H1 (cell line): Measurements from ENCODE around the gene NR3C2. TPM values are rescaled to one million over a fixed set of nuclear protein-coding genes. Genes with fewer than 3 reads are reported as not detected.

Experiments
- CTCF ChIA-PET: fragments of 300-600 bp; sonication (Branson Sonifier 250); formaldehyde crosslinking; loops from one replicate; lab custom pipeline; 2021; ENCODE audit not compliant: partially characterized antibody; lab: Charles Lee
- POLR2A ChIA-PET: fragments of 300-600 bp; sonication (Branson Sonifier 250); formaldehyde crosslinking; loops from one replicate; lab custom pipeline; 2021; ENCODE audit warnings: inconsistent platforms; ENCODE audit not compliant: partially characterized antibody; lab: Charles Lee
- DNase-seq, 2 experiments: peaks; one replicate each; pipeline versions ENCODE4 v3.0.0 to v3.0.0-alpha.2; 2010 to 2022; ENCODE audit warnings: low spot score in 2 of 2, low read depth in 1 of 2, mixed read lengths in 1 of 2
- FAIRE-seq: peaks from 2 replicates; lab custom pipeline; 2011; peaks lifted over from hg19 to GRCh38; lab: Jason Lieb, UNC
- H2AFZ ChIP-seq: 2 replicates; pipeline ENCODE4 v1.8.1; 2012; ENCODE audit warnings: low read length, inconsistent platforms
- H2AK5ac ChIP-seq: 2 replicates; pipeline ENCODE4 v1.6.1; 2013; ENCODE audit warnings: low read depth, low read length
- H2BK120ac ChIP-seq: replicated peaks from 2 replicates; pipeline ENCODE3; 2013; ENCODE audit warnings: low read depth, low read length, inconsistent platforms
- H2BK12ac ChIP-seq: 2 replicates; pipeline ENCODE4 v1.6.1; 2013; ENCODE audit warnings: low read depth, low read length
- H2BK15ac ChIP-seq: 2 replicates; pipeline ENCODE4 v1.6.1; 2013; ENCODE audit warnings: low read length
- H2BK20ac ChIP-seq: 2 replicates; pipeline ENCODE4 v1.6.1; 2013; ENCODE audit warnings: low read length
- H2BK5ac ChIP-seq: 2 replicates; pipeline ENCODE4 v1.6.1; 2013; ENCODE audit warnings: low read depth, low read length
- H3K14ac ChIP-seq: 2 replicates; pipeline ENCODE4 v1.6.1; 2013; ENCODE audit warnings: inconsistent platforms; ENCODE audit not compliant: insufficient read length
- H3K18ac ChIP-seq: 2 replicates; pipeline ENCODE4 v1.6.1; 2013; ENCODE audit warnings: low read length; ENCODE audit errors: extremely low read depth
- H3K23ac ChIP-seq: 2 replicates; pipeline ENCODE4 v1.6.1; 2013; ENCODE audit warnings: inconsistent platforms; ENCODE audit not compliant: insufficient read length
- H3K23me2 ChIP-seq: 2 replicates; pipeline ENCODE4 v1.6.1; 2013; ENCODE audit warnings: low read depth, low read length
- H3K27ac ChIP-seq: 2 replicates; pipeline ENCODE4 v1.6.1; 2011; ENCODE audit warnings: low read depth, low read length, inconsistent platforms
- H3K27me3 ChIP-seq, 4 experiments: replicated peaks in 1 of 4; 1 replicate in 1 of 4; 2 replicates in 3 of 4; pipeline versions ENCODE4 v1.6.1 to v1.8.1; 2011 to 2013; ENCODE audit warnings: low read length in 3 of 4, mild to moderate bottlenecking in 3 of 4, inconsistent platforms in 2 of 4, mixed read lengths in 2 of 4, moderate library complexity in 1 of 4; ENCODE audit not compliant: control insufficient read depth in 3 of 4, insufficient read depth in 3 of 4; ENCODE audit errors: extremely low read depth in 1 of 4
- H3K36me3 ChIP-seq, 4 experiments: 2 replicates each; pipeline versions ENCODE4 v1.6.1 to v1.8.1; 2011 to 2013; ENCODE audit warnings: mild to moderate bottlenecking in 4 of 4, low read length in 3 of 4, moderate library complexity in 2 of 4, control low read depth in 1 of 4, inconsistent platforms in 1 of 4; ENCODE audit not compliant: insufficient read depth in 4 of 4, control insufficient read depth in 2 of 4
- H3K4ac ChIP-seq: replicated peaks from 2 replicates; pipeline ENCODE3; 2013; ENCODE audit warnings: low read length, low read depth, mixed read lengths, inconsistent platforms; ENCODE audit not compliant: insufficient read length
- H3K4me1 ChIP-seq, 4 experiments: replicated peaks in 1 of 4; 1 replicate in 1 of 4; 2 replicates in 3 of 4; pipeline versions ENCODE4 v1.6.1 to v1.8.1; 2011 to 2013; ENCODE audit warnings: low read length in 3 of 4, inconsistent platforms in 2 of 4, mixed read lengths in 1 of 4; ENCODE audit not compliant: insufficient read depth in 4 of 4, control insufficient read depth in 3 of 4
- H3K4me2 ChIP-seq, 2 experiments: 2 replicates each; pipeline versions ENCODE4 v1.6.1 to v1.8.1; 2011 to 2013; ENCODE audit warnings: low read depth in 2 of 2, low read length in 2 of 2, control low read depth in 1 of 2, inconsistent platforms in 1 of 2, mild to moderate bottlenecking in 1 of 2; ENCODE audit not compliant: insufficient read depth in 1 of 2
- H3K4me3 ChIP-seq, 4 experiments: fragments of 200-600, 300-600 bp in 1 of 4; sonication (generic), shearing (Covaris generic), sonication (Bioruptor Twin) in 1 of 4; 2 replicates each; pipeline versions ENCODE4 v1.5.1 to v1.8.1; 2011 to 2016; ENCODE audit warnings: low read length in 4 of 4, low read depth in 3 of 4, control low read depth in 2 of 4, inconsistent platforms in 2 of 4, mild to moderate bottlenecking in 2 of 4, mixed read lengths in 1 of 4, moderate library complexity in 1 of 4; ENCODE audit not compliant: insufficient read depth in 2 of 4; ENCODE audit errors: extremely low read depth in 1 of 4
- H3K56ac ChIP-seq: replicated peaks from 2 replicates; pipeline ENCODE3; 2013; ENCODE audit warnings: low read depth, mild to moderate bottlenecking, mixed read lengths, low read length, inconsistent platforms; ENCODE audit not compliant: insufficient read length
- H3K79me1 ChIP-seq: 2 replicates; pipeline ENCODE4 v1.6.1; 2013; ENCODE audit warnings: low read depth, low read length, control low read depth
- H3K79me2 ChIP-seq, 2 experiments: 2 replicates each; pipeline versions ENCODE4 v1.6.1 to v1.8.1; 2012 to 2013; ENCODE audit warnings: low read length in 2 of 2, mild to moderate bottlenecking in 2 of 2, inconsistent platforms in 1 of 2; ENCODE audit not compliant: insufficient read depth in 2 of 2, control insufficient read depth in 1 of 2
- H3K9ac ChIP-seq, 4 experiments: replicated peaks in 1 of 4; 1 replicate in 1 of 4; 2 replicates in 3 of 4; pipeline versions ENCODE4 v1.6.1 to v1.8.1; 2011 to 2013; ENCODE audit warnings: low read depth in 3 of 4, low read length in 3 of 4, control low read depth in 2 of 4, mild to moderate bottlenecking in 2 of 4, moderate library complexity in 2 of 4, inconsistent platforms in 1 of 4; ENCODE audit errors: extremely low read depth in 1 of 4
- H3K9me3 ChIP-seq, 2 experiments: 2 replicates each; pipeline versions ENCODE4 v1.6.1 to v1.8.1; 2012 to 2013; ENCODE audit warnings: mild to moderate bottlenecking in 2 of 2, moderate library complexity in 2 of 2, control low read depth in 1 of 2, inconsistent platforms in 1 of 2, low read depth in 1 of 2, low read length in 1 of 2, mixed read lengths in 1 of 2; ENCODE audit not compliant: insufficient read depth in 2 of 2
- H4K20me1 ChIP-seq, 2 experiments: replicated peaks in 1 of 2; 2 replicates each; pipeline versions ENCODE3 to v1.8.1; 2011 to 2013; ENCODE audit warnings: inconsistent platforms in 2 of 2, low read length in 2 of 2, mild to moderate bottlenecking in 1 of 2; ENCODE audit not compliant: insufficient read depth in 2 of 2, control insufficient read depth in 1 of 2
- H4K5ac ChIP-seq: 2 replicates; pipeline ENCODE4 v1.6.1; 2013; ENCODE audit warnings: low read length, low read depth, mixed read lengths, inconsistent platforms; ENCODE audit not compliant: insufficient read length
- H4K8ac ChIP-seq: 2 replicates; pipeline ENCODE4 v1.8.0; 2013; ENCODE audit warnings: mild to moderate bottlenecking, moderate library complexity, low read length, inconsistent platforms; ENCODE audit not compliant: insufficient read depth; ENCODE audit errors: extremely low read depth
- H4K91ac ChIP-seq: replicated peaks from 2 replicates; pipeline ENCODE3; 2013; ENCODE audit warnings: low read length, mixed read lengths, inconsistent platforms; ENCODE audit not compliant: insufficient read length
- CEBPB ChIP-seq: IDR thresholded peaks from 2 replicates; pipeline ENCODE4 v1.6.1; 2012; ENCODE audit warnings: low read depth, low read length
- CREB1 ChIP-seq: IDR thresholded peaks from 2 replicates; pipeline ENCODE4 v1.6.1; 2012; ENCODE audit warnings: inconsistent platforms
- CTBP2 ChIP-seq: IDR thresholded peaks from 2 replicates; pipeline ENCODE4 v1.7.0; 2011; ENCODE audit warnings: borderline replicate concordance, mild to moderate bottlenecking, moderate library complexity, mixed read lengths, low read length; ENCODE audit not compliant: insufficient read depth, insufficient read length
- EZH2 ChIP-seq: fragments of 200-600 bp; sonication (generic); IDR thresholded peaks from 2 replicates; pipeline ENCODE4 v1.7.1; 2012; ENCODE audit warnings: low read depth, mild to moderate bottlenecking, moderate library complexity, low read length, inconsistent platforms; ENCODE audit not compliant: severe bottlenecking
- MAFK ChIP-seq: IDR thresholded peaks from 2 replicates; pipeline ENCODE4 v1.6.1; 2012; ENCODE audit warnings: low read depth, mild to moderate bottlenecking, improper control_type of control experiment, low read length
- NANOG ChIP-seq: IDR thresholded peaks from 2 replicates; pipeline ENCODE4 v1.6.1; 2011; ENCODE audit warnings: low read length, low read depth, mild to moderate bottlenecking, inconsistent platforms; ENCODE audit not compliant: insufficient read depth, poor library complexity, severe bottlenecking
- POLR2A ChIP-seq, 2 experiments: IDR thresholded peaks; 1 replicate in 1 of 2; 2 replicates in 1 of 2; pipeline ENCODE4 v1.6.1; 2011; ENCODE audit warnings: low read depth in 2 of 2, low read length in 2 of 2, mild to moderate bottlenecking in 2 of 2; ENCODE audit errors: control extremely low read depth in 1 of 2
- RNF2 ChIP-seq: fragments of 200-900, 300-1000 bp; sonication (generic); IDR thresholded peaks from 2 replicates; pipeline ENCODE4 v1.7.1; 2016; ENCODE audit warnings: borderline replicate concordance, low read depth, mild to moderate bottlenecking, antibody characterized with exemption, low read length; ENCODE audit not compliant: poor library complexity, severe bottlenecking; ENCODE audit errors: missing control alignments
- WGBS, 2 experiments: shearing (Covaris generic) in 1 of 2; methylation state at CpG; one replicate each; pipeline versions ENCODE4 v1.1.6 to v1.1.7; 2013 to 2015; ENCODE audit warnings: low lambda C conversion rate in 2 of 2, mixed read lengths in 2 of 2, inconsistent platforms in 1 of 2, low coverage in 1 of 2, missing lambda C conversion rate in 1 of 2; ENCODE audit not compliant: insufficient replicate concordance in 2 of 2, insufficient coverage in 1 of 2, insufficient read length in 1 of 2; ENCODE audit errors: extremely low coverage in 1 of 2, missing lambda C conversion rate in 1 of 2; 5-methylcytosine and 5-hydroxymethylcytosine counted together
- polyA plus RNA-seq, 7 experiments: library from polyadenylated mRNA; depleted of rRNA in 3 of 7; stranded (reverse) in 5 of 7; unstranded in 2 of 7; fragments of >200 nt in 5 of 7; fragments of 200-250 nt in 2 of 7; gene quantifications; 1 replicate in 5 of 7; 2 replicates in 1 of 7; 4 replicates in 1 of 7; pipeline versions ENCODE4 v1.2.1 to v1.2.3, GENCODE V29; 2011 to 2013; ENCODE audit warnings: missing spikeins in 2 of 7, mixed read lengths in 2 of 7
- total RNA-seq: library from RNA; stranded (reverse); fragmentation: NEBNext Ultra II Directional; extraction: Animal tissue kit (Norgen Biotek cat#: 25700); gene quantifications from 2 replicates; pipeline ENCODE4 v1.2.1, GENCODE V29; 2021
- TF ChIP-seq, protein P1 (sequence below): IDR thresholded peaks from 2 replicates; pipeline ENCODE4 v1.6.1; 2012; ENCODE audit warnings: inconsistent platforms
- TF ChIP-seq, protein P2 (sequence below): IDR thresholded peaks from 2 replicates; pipeline ENCODE4 v1.6.1; 2012; ENCODE audit warnings: low read length, inconsistent platforms

NR3C2 gene
- total and polyA plus RNA-seq, 2 of the 8 experiments (the other 6 are each of a cell fraction or from before 2014, with no cell fraction given), result 0.80 to 3.9 TPM

- Histone ChIP-seq H4K8ac (no peak overlapping the region), H3K56ac (no peak overlapping the region), H4K5ac (no peak overlapping the region), H3K9ac (no peak overlapping the region), H2BK12ac (no peak overlapping the region), H3K14ac (no peak overlapping the region), H3K79me1 (no peaks in the 10 kb centered on the region; the same call in 1 of the 2 replicates), H2BK120ac (no peak overlapping the region), H3K4me1 (no peaks in the 10 kb centered on the region), H2BK15ac (no peak overlapping the region), H2AK5ac (no peak overlapping the region), H3K4me3 (no peak overlapping the region), H3K23me2 (no peaks in the 10 kb centered on the region), H3K27ac (no peak overlapping the region), H3K9me3 (no peaks in the 10 kb centered on the region), H3K4me2 (no peak overlapping the region), H2AFZ (no peak overlapping the region), H2BK20ac (no peak overlapping the region), H3K18ac (no peak overlapping the region), H3K36me3 (no peaks in the 10 kb centered on the region), H4K91ac (no peak overlapping the region), H2BK5ac (no peak overlapping the region), H3K27me3 (no peaks in the 10 kb centered on the region), H3K23ac (no peak overlapping the region), H3K4ac (no peak overlapping the region), H4K20me1 (no peaks in the 10 kb centered on the region), H3K79me2 (no peaks in the 10 kb centered on the region)
- FAIRE-seq (no peak), DNase-seq (no peak)
- WGBS, 2 experiments, result 82% methylated on average over 3 of the region's 3 CpGs; no CpG with 5 or more reads in 1 of the 2 experiments
- ChIA-PET CTCF (no interaction called here), POLR2A (no interaction called here)
- TF ChIP-seq CTBP2, result no peak
- TF ChIP-seq CREB1, result no peak
- TF ChIP-seq POLR2A (IDR thresholded peaks at IDR 0.05; ENCODE audit: control extremely low read depth in 1 of 2, low read depth in 2 of 2, low read length in 2 of 2), result no peak
- TF ChIP-seq RNF2, result no peak
- TF ChIP-seq, protein P1, sequence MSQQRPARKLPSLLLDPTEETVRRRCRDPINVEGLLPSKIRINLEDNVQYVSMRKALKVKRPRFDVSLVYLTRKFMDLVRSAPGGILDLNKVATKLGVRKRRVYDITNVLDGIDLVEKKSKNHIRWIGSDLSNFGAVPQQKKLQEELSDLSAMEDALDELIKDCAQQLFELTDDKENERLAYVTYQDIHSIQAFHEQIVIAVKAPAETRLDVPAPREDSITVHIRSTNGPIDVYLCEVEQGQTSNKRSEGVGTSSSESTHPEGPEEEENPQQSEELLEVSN, result no peak
- no peak for TF ChIP-seq MAFK
- TF ChIP-seq, protein P2, sequence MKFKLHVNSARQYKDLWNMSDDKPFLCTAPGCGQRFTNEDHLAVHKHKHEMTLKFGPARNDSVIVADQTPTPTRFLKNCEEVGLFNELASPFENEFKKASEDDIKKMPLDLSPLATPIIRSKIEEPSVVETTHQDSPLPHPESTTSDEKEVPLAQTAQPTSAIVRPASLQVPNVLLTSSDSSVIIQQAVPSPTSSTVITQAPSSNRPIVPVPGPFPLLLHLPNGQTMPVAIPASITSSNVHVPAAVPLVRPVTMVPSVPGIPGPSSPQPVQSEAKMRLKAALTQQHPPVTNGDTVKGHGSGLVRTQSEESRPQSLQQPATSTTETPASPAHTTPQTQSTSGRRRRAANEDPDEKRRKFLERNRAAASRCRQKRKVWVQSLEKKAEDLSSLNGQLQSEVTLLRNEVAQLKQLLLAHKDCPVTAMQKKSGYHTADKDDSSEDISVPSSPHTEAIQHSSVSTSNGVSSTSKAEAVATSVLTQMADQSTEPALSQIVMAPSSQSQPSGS, result no peak
- no peak for TF ChIP-seq EZH2
- TF ChIP-seq CEBPB, result no peak
- TF ChIP-seq NANOG, result no peak
Measured at GRCh38 chr4:148271166-148271565, 171.0 kb downstream of the NR3C2 start.
